Kidney epithelial cell (primary cell): ENCODE data around the gene FADD. TPM values are rescaled to one million over a fixed set of nuclear protein-coding genes. Genes with fewer than 3 reads are reported as not detected.

Experiments
- DNase-seq: peaks from one replicate; pipeline ENCODE4 v3.0.0-alpha.2; 2010; ENCODE audit warnings: low read depth
- H3K27me3 ChIP-seq: 2 replicates; pipeline ENCODE4 v1.6.0; 2011; ENCODE audit warnings: low read length; ENCODE audit not compliant: control insufficient read depth, insufficient read depth
- H3K36me3 ChIP-seq: 2 replicates; pipeline ENCODE4 v1.5.1; 2011; ENCODE audit warnings: low read length; ENCODE audit not compliant: control insufficient read depth, insufficient read depth
- H3K4me3 ChIP-seq: 2 replicates; pipeline ENCODE4 v1.5.1; 2011; ENCODE audit warnings: low read depth, mild to moderate bottlenecking, control low read depth, low read length
- total RNA-seq: library from RNA; depleted of rRNA; stranded (reverse); fragments of >200 nt; gene quantifications from 2 replicates; pipeline ENCODE4 v1.2.3, GENCODE V29; 2015
- TF ChIP-seq, protein P1 (sequence below): IDR thresholded peaks from 2 replicates; pipeline ENCODE4 v1.5.1; 2011; ENCODE audit warnings: mild to moderate bottlenecking, moderate library complexity, low read length, control low read depth, inconsistent platforms; ENCODE audit not compliant: insufficient read depth, poor library complexity, severe bottlenecking

FADD gene
- total RNA-seq, 1 donor from 2014 or later = 51.5 TPM

DNA sequence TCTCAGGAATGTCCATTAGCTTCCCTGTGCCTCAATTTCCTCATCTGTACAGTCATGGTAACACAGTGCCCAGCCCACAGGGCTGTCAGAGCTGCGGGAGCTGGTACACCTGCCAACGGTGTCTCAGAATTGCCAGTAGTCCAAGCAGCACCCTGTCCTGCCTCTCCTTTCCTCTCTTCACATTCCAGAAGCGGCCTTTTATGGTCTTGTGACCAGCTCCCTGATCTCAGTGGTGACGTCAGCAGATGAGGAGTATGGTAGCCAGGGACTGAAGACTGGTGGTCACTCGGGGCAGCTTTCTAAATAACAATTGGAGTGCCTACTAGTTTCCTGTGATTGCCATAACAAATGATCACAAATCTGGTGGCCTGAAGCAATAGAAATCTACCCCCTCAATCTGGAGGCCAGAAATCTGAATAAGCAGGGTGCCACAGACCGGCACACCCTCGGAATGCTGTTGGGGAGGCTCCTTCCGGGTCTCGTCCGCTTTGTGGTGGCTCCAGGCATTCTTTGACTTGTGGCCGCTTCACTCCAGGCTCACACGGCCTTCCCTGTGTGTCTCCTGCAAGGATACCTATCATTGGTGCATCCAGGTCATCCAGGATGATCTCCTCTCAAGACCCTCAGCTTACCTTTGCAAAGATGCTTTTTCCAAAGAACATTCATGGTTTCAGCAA is 2.1 kb downstream of the FADD start:
- Histone ChIP-seq H3K27me3 (no peaks in the 10 kb centered on the region), H3K4me3 (no peak overlapping the region), H3K36me3 (peaks cover 4% of the 10 kb centered on the region)
- DNase-seq = no peak
- TF ChIP-seq, protein P1, sequence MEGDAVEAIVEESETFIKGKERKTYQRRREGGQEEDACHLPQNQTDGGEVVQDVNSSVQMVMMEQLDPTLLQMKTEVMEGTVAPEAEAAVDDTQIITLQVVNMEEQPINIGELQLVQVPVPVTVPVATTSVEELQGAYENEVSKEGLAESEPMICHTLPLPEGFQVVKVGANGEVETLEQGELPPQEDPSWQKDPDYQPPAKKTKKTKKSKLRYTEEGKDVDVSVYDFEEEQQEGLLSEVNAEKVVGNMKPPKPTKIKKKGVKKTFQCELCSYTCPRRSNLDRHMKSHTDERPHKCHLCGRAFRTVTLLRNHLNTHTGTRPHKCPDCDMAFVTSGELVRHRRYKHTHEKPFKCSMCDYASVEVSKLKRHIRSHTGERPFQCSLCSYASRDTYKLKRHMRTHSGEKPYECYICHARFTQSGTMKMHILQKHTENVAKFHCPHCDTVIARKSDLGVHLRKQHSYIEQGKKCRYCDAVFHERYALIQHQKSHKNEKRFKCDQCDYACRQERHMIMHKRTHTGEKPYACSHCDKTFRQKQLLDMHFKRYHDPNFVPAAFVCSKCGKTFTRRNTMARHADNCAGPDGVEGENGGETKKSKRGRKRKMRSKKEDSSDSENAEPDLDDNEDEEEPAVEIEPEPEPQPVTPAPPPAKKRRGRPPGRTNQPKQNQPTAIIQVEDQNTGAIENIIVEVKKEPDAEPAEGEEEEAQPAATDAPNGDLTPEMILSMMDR = no peak

DNA sequence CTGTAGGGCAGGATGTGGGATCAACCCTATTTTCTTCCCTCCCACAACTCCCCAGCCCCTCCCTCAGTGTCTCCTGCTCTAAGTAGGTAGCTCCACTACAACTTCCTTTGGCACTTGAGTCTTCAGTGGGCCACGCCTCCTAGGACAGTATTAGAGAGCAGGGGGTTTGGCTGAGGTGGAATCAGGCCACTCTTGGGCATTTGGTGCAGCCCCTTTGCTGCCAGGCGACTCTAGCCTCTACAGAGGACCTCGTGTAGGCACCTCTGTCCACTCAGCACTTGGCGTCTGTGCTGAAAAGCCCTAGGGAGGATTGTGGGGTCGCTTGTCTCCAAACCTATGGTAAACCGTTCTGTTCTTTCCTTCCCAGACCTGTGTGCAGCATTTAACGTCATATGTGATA is 2.7 kb downstream of the FADD start:
- TF ChIP-seq, protein P1 = no peak

DNA sequence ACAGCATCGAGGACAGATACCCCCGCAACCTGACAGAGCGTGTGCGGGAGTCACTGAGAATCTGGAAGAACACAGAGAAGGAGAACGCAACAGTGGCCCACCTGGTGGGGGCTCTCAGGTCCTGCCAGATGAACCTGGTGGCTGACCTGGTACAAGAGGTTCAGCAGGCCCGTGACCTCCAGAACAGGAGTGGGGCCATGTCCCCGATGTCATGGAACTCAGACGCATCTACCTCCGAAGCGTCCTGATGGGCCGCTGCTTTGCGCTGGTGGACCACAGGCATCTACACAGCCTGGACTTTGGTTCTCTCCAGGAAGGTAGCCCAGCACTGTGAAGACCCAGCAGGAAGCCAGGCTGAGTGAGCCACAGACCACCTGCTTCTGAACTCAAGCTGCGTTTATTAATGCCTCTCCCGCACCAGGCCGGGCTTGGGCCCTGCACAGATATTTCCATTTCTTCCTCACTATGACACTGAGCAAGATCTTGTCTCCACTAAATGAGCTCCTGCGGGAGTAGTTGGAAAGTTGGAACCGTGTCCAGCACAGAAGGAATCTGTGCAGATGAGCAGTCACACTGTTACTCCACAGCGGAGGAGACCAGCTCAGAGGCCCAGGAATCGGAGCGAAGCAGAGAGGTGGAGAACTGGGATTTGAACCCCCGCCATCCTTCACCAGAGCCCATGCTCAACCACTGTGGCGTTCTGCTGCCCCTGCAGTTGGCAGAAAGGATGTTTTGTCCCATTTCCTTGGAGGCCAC is 3.3 kb downstream of the FADD start:
- Histone ChIP-seq H3K27me3 (no peaks in the 10 kb centered on the region), H3K4me3 (no peak overlapping the region), H3K36me3 (peaks cover 4% of the 10 kb centered on the region)
- no peak for DNase-seq
- TF ChIP-seq, protein P1 = no peak

More for the DNA sequence above, 2.7 kb downstream of the FADD start:
- peaks cover 4% of the 10 kb centered on the region for H3K36me3 ChIP-seq
- no peak for DNase-seq
- no peak overlapping the region for H3K4me3 ChIP-seq
- no peaks in the 10 kb centered on the region for H3K27me3 ChIP-seq

DNA sequence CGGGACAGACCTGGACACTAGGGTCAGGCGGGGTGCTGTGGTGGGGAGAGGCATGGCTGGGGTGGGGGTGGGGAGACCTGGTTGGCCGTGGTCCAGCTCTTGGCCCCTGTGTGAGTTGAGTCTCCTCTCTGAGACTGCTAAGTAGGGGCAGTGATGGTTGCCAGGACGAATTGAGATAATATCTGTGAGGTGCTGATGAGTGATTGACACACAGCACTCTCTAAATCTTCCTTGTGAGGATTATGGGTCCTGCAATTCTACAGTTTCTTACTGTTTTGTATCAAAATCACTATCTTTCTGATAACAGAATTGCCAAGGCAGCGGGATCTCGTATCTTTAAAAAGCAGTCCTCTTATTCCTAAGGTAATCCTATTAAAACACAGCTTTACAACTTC is 3.9 kb downstream of the FADD start:
- Histone ChIP-seq H3K4me3 (no peak overlapping the region), H3K36me3 (peaks cover 4% of the 10 kb centered on the region)

DNA sequence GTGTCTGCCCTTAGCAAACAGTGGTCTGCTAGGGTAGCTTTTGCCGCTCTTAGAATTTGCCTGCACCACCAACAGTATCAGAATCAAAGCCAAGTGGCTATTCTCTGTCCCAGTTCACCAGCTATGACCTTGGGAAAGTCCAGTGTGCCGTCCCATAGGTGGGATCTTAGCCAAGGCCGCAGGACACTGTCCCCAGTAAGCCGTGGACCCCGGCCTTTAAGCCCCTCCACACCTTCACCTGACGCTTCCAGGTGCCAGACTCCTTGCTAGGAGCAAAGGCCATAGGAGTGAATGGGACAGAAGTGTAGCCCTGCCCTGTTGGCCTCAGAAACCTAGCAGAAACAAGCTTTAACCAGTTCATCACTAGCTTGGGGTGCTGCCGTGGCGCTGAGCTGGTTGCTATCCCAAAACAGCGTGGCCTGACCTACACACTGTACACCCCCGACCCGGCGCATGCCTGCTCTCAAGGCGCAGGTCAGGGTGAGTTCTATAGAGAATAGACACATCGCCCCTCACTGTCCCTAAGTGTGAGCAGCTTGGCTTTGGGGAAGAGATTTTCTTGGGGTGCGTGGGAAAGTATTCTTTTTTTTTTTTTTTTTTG is 4.5 kb downstream of the FADD start:
- Histone ChIP-seq H3K27me3 (no peaks in the 10 kb centered on the region), H3K4me3 (no peak overlapping the region), H3K36me3 (peaks cover 4% of the 10 kb centered on the region)
- no peak for DNase-seq
- TF ChIP-seq, protein P1 = no peak

More for the DNA sequence above, 3.9 kb downstream of the FADD start:
- no peak for DNase-seq
- TF ChIP-seq, protein P1 = no peak
- no peaks in the 10 kb centered on the region for H3K27me3 ChIP-seq
